A673 (cell line): Measurements from ENCODE around the gene TRAPPC10.

ENCODE experiments used
- CTCF ChIP-seq: fragments of 300-800, 200-600 bp; sonication (generic); conservative IDR thresholded peaks from 2 replicates; pipeline ENCODE4 v1.5.1; 2017; ENCODE audit warnings: low read depth, mild to moderate bottlenecking, antibody characterized with exemption, low read length, moderate library complexity, mixed read lengths
- EZH2 ChIP-seq: fragments of 200-600 bp; sonication (generic); IDR thresholded peaks from 2 replicates; pipeline ENCODE4 v1.6.1; 2017; ENCODE audit warnings: borderline replicate concordance, low read depth, mild to moderate bottlenecking, mixed read lengths, antibody characterized with exemption, low read length; ENCODE audit not compliant: poor library complexity, severe bottlenecking

DNA sequence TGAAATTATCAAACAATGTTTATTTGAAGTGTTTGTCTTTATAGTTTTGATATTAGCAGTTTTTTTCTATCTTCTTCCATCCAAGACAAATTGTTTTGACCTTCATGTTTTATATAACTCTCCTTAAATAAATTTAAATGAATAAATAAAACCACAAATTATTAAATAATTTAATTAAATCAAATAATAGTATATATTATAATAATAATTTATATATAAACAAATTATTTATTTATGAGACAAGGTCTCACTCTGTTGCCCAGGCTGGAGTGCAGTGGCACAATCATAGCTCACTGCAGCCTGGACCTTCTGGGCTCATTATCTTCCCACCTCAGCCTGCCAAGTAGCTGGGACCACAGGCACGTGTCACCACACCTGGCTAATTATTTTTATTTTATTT lies 82.7 kb downstream of the TRAPPC10 start:
- TF ChIP-seq CTCF = no peak
- TF ChIP-seq EZH2 = no peak
